ENCODE measurements around the gene NEK9. TPM values are rescaled to one million over a fixed set of nuclear protein-coding genes. Genes with fewer than 3 reads are reported as not detected.

The NEK9 gene
- total and polyA plus RNA-seq, 2 donors (not counting 3 experiments of a cell fraction or from before 2014, with no cell fraction given), result 22.1 to 65.1 TPM

GRCh38 chr14:75049731-75050201 is 77.1 kb downstream of the NEK9 start:
- DNase-seq (ENCODE audit: low read depth, low spot score), result no peak
- no peak overlapping the region for H3K27ac ChIP-seq (ENCODE audit: insufficient read depth, low read depth, low read length)
- H3K36me3 ChIP-seq (ENCODE audit: control insufficient read depth in 2 of 2, extremely low read depth in 1 of 2, insufficient read depth in 2 of 2, low read length in 2 of 2), result no peaks in the 10 kb centered on the region
- no peak overlapping the region for H2AFZ ChIP-seq (ENCODE audit: low read depth, low read length)
- no peaks in the 10 kb centered on the region for H4K20me1 ChIP-seq (replicated peaks; ENCODE audit: control insufficient read depth, extremely low read depth, insufficient read depth, low read length)
- FAIRE-seq, result no peak
- intact Hi-C loops (cut with micrococcal nuclease), result no loop called here
- dilution Hi-C loops (cut with MboI; ENCODE audit: extremely low pct_ligation_motif_present, low sequenced_read_pairs), result no loop called here
- ChIA-PET POLR2A (no interaction called here), CTCF (interaction anchor here (1.5 kb wide), 2 partner anchors 18 to 27 kb away, joined by 3 read pairs; no protein-coding TSS in a partner anchor)
- H3K27me3 ChIP-seq (ENCODE audit: control insufficient read depth in 2 of 2, insufficient read depth in 2 of 2, low read length in 2 of 2), result no peaks in the 10 kb centered on the region
- H3K79me2 ChIP-seq (ENCODE audit: control insufficient read depth, insufficient read depth, low read length), result peaks cover 2% of the 10 kb centered on the region
- no peak overlapping the region for H3K4me3 ChIP-seq (replicated peaks in 1 of 3; ENCODE audit: insufficient read depth in 1 of 3, low read depth in 1 of 3, low read length in 3 of 3)
- H3K9ac ChIP-seq (replicated peaks; ENCODE audit: extremely low read depth, insufficient read depth, low read length), result no peak overlapping the region
- no TSS peak for BruUV-seq (replicated peaks)
- no peak overlapping the region for H3K4me2 ChIP-seq (ENCODE audit: insufficient read depth, low read length)
- no peaks in the 10 kb centered on the region for H3K9me1 ChIP-seq (replicated peaks; ENCODE audit: control insufficient read depth, extremely low read depth, insufficient read depth, low read length)
- no peaks in the 10 kb centered on the region for H3K9me3 ChIP-seq (replicated peaks; ENCODE audit: control insufficient read depth, insufficient read depth, low read length)
- H3K4me1 ChIP-seq (ENCODE audit: control insufficient read depth, extremely low read depth, insufficient read depth, low read length), result peaks cover 12% of the 10 kb centered on the region
- TF ChIP-seq CTCF (IDR thresholded peaks at IDR 0.05; ENCODE audit: extremely low read depth in 1 of 2, insufficient read depth in 1 of 2, low read depth in 1 of 2, low read length in 2 of 2), result no peak
- no peak for TF ChIP-seq POLR2AphosphoS5 (IDR thresholded peaks at IDR 0.05; ENCODE audit: insufficient read depth, low read depth, low read length)
- TF ChIP-seq GATA2 (IDR thresholded peaks at IDR 0.05; ENCODE audit: insufficient read depth, insufficient read length, low read depth, low read length), result no peak
- no peak for TF ChIP-seq JUN (IDR thresholded peaks at IDR 0.05; ENCODE audit: borderline replicate concordance, insufficient read depth, insufficient read length, low read depth)
- TF ChIP-seq EZH2 (IDR thresholded peaks at IDR 0.05; ENCODE audit: borderline replicate concordance, low read depth, low read length, severe bottlenecking), result no peak
- no peak for TF ChIP-seq FOS (IDR thresholded peaks at IDR 0.05; ENCODE audit: borderline replicate concordance, insufficient read depth, low read length)
- no peak for TF ChIP-seq MAX (IDR thresholded peaks at IDR 0.05; ENCODE audit: insufficient read depth, insufficient read length)
- no peak for TF ChIP-seq POLR2A (IDR thresholded peaks at IDR 0.05; ENCODE audit: low read depth, low read length)
- no peak for TF ChIP-seq MYC (IDR thresholded peaks at IDR 0.05; ENCODE audit: low read depth, low read length)
